ENCODE results near the gene KCNN4.
"Not testable (repeated sequence)": the region's sequence is repeated elsewhere in the genome, so short reads cannot be mapped to it uniquely, and the experiment has no call there.

DNA sequence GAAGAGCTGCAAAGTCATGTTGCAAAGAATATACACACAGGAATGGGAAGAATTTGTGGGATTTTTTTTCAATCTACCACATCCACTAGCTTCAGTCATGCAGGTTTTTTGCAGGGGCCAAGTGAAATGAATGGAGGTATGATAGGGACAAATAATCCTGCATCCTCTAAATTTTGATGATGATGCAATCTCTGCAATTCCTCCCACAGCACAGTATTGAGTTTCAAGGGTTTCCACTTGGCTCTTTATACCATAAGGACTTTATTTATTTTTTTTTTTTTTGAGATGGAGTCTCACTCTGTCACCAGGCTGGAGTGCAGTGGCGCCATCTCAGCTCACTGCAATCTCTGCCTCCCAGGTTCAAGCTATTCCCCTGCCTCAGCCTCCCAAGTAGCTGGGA, 36.7 kb upstream of the KCNN4 start:
- not testable (repeated sequence) for TF ChIP-seq YY1 (IDR thresholded peaks at IDR 0.05; ENCODE audit: insufficient read depth, insufficient read length); ZNF274 (IDR thresholded peaks at IDR 0.05; ENCODE audit: low read depth, low read length)
